ENCODE results near the gene TTF2.
"Not testable (repeated sequence)": the region's sequence is repeated elsewhere in the genome, so short reads cannot be mapped to it uniquely, and the experiment has no call there.

The TTF2 gene

GRCh38 chr1:117147856-117148588, 87.9 kb downstream of the TTF2 start:
- no peak for DNase-seq (ENCODE audit: low spot score)

GRCh38 chr1:117150316-117150715, 90.2 kb downstream of the TTF2 start:
- no peak for DNase-seq (ENCODE audit: low spot score)

GRCh38 chr1:117151305-117151704, 91.2 kb downstream of the TTF2 start:
- not testable (repeated sequence) for DNase-seq (ENCODE audit: low spot score)

Small RNA genes lying within 50 kb of the gene (small RNA-seq; reads per million reads assigned to genes)
- 0.10 to 2.1 reads per million in 2 experiments for gene MIR942

Data from SK-N-DZ (cell line).